ENCODE measurements around the gene SHLD1. TPM values are rescaled to one million over a fixed set of nuclear protein-coding genes. Genes with fewer than 3 reads are reported as not detected.

SHLD1 gene
- total RNA-seq, 1 donor from 2014 or later, result 4.3 TPM

- intact Hi-C loops (cut with DNase I), result no loop called here
Measured at GRCh38 chr20:5871459-5872410, 121.5 kb downstream of the SHLD1 start.

GRCh38 chr20:5877128-5877527 is 126.9 kb downstream of the SHLD1 start:
- no peak for DNase-seq (ENCODE audit: low spot score)
- intact Hi-C loops (cut with DNase I), result no loop called here

More at GRCh38 chr20:5871459-5872410, 121.5 kb downstream of the SHLD1 start:
- DNase-seq (ENCODE audit: low spot score), result no peak

GRCh38 chr20:5880326-5880725 is 130.1 kb downstream of the SHLD1 start:
- no peak for DNase-seq (ENCODE audit: low spot score)
- intact Hi-C loops (cut with DNase I), result no loop called here

GRCh38 chr20:5881703-5882102 is 131.5 kb downstream of the SHLD1 start:
- no peak for DNase-seq (ENCODE audit: low spot score)
- intact Hi-C loops (cut with DNase I), result no loop called here

- intact Hi-C loops (cut with DNase I), result no loop called here
- no peak for DNase-seq (ENCODE audit: low spot score)
Measured at GRCh38 chr20:5882166-5882565, 132.0 kb downstream of the SHLD1 start.

GRCh38 chr20:5884465-5885335 is 134.5 kb downstream of the SHLD1 start:
- DNase-seq (ENCODE audit: low spot score), result no peak
- intact Hi-C loops (cut with DNase I), result no loop called here

GRCh38 chr20:5885866-5886265 is 135.7 kb downstream of the SHLD1 start:
- intact Hi-C loops (cut with DNase I), result no loop called here
- no peak for DNase-seq (ENCODE audit: low spot score)

GRCh38 chr20:5886788-5887187 is 136.6 kb downstream of the SHLD1 start:
- no peak for DNase-seq (ENCODE audit: low spot score)

GRCh38 chr20:5887386-5887785 is 137.2 kb downstream of the SHLD1 start:
- intact Hi-C loops (cut with DNase I), result no loop called here
- DNase-seq (ENCODE audit: low spot score), result no peak

More at GRCh38 chr20:5886788-5887187, 136.6 kb downstream of the SHLD1 start:
- intact Hi-C loops (cut with DNase I), result no loop called here

GRCh38 chr20:5888041-5888440 is 137.8 kb downstream of the SHLD1 start:
- DNase-seq (ENCODE audit: low spot score), result no peak
- intact Hi-C loops (cut with DNase I), result no loop called here

- intact Hi-C loops (cut with DNase I), result no loop called here
- no peak for DNase-seq (ENCODE audit: low spot score)
Measured at GRCh38 chr20:5890773-5891441, 140.7 kb downstream of the SHLD1 start.

- DNase-seq (ENCODE audit: low spot score), result no peak
- intact Hi-C loops (cut with DNase I), result no loop called here
Measured at GRCh38 chr20:5893052-5893451, 142.9 kb downstream of the SHLD1 start.

GRCh38 chr20:5893621-5894020 is 143.4 kb downstream of the SHLD1 start:
- intact Hi-C loops (cut with DNase I), result no loop called here
- DNase-seq (ENCODE audit: low spot score), result no peak

GRCh38 chr20:5895626-5896025 is 145.4 kb downstream of the SHLD1 start:
- no peak for DNase-seq (ENCODE audit: low spot score)
- intact Hi-C loops (cut with DNase I), result no loop called here

- DNase-seq (ENCODE audit: low spot score), result no peak
- intact Hi-C loops (cut with DNase I), result no loop called here
Measured at GRCh38 chr20:5899444-5899843, 149.2 kb downstream of the SHLD1 start.

GRCh38 chr20:5900908-5901307 is 150.7 kb downstream of the SHLD1 start:
- DNase-seq (ENCODE audit: low spot score), result no peak
- intact Hi-C loops (cut with DNase I), result no loop called here

- intact Hi-C loops (cut with DNase I), result no loop called here
- DNase-seq (ENCODE audit: low spot score), result no peak
Measured at GRCh38 chr20:5908981-5909380, 158.8 kb downstream of the SHLD1 start.

- intact Hi-C loops (cut with DNase I), result no loop called here
- DNase-seq (ENCODE audit: low spot score), result no peak
Measured at GRCh38 chr20:5910186-5910585, 160.0 kb downstream of the SHLD1 start.

GRCh38 chr20:5913166-5913565 is 163.0 kb downstream of the SHLD1 start:
- intact Hi-C loops (cut with DNase I), result no loop called here
- DNase-seq (ENCODE audit: low spot score), result no peak

All from cardiac septum (tissue), 1 donor.